ENCODE data around the gene KIAA0930. TPM values are rescaled to one million over a fixed set of nuclear protein-coding genes. Genes with fewer than 3 reads are reported as not detected.
A peak's percentile ranks its signal among the peaks of the same experiment; 100 is the strongest.
"Not testable (repeated sequence)": the region's sequence is repeated elsewhere in the genome, so short reads cannot be mapped to it uniquely, and the experiment has no call there.

KIAA0930 gene
- 10 to 100 TPM; 11.2 to 25.0 (median 15.3) TPM for polyA plus RNA-seq (ENCODE audit: insufficient read length in 10 of 10)
- long read RNA-seq, donor 1, full-length matches to known transcripts: 2 of 2 reads
- long read RNA-seq, donor 1, partial matches to known transcripts: 0 of 2 reads
- long read RNA-seq, donor 1, other reads (novel, unspliced or antisense): 0 of 2 reads
- long read RNA-seq, donor 2, full-length matches to known transcripts: 1 of 1 reads
- long read RNA-seq, donor 2, partial matches to known transcripts: 0 of 1 reads
- long read RNA-seq, donor 2, other reads (novel, unspliced or antisense): 0 of 1 reads
- long read RNA-seq, donor 3: 0 reads
- long read RNA-seq, donor 4, full-length matches to known transcripts: 6 of 6 reads
- long read RNA-seq, donor 4, partial matches to known transcripts: 0 of 6 reads
- long read RNA-seq, donor 4, other reads (novel, unspliced or antisense): 0 of 6 reads
- long read RNA-seq, donor 5, full-length matches to known transcripts: 6 of 12 reads
- long read RNA-seq, donor 5, partial matches to known transcripts: 6 of 12 reads
- long read RNA-seq, donor 5, other reads (novel, unspliced or antisense): 0 of 12 reads
- long read RNA-seq, donor 6, full-length matches to known transcripts: 4 of 4 reads
- long read RNA-seq, donor 6, partial matches to known transcripts: 0 of 4 reads
- long read RNA-seq, donor 6, other reads (novel, unspliced or antisense): 0 of 4 reads
- long read RNA-seq, donor 7, full-length matches to known transcripts: 4 of 4 reads
- long read RNA-seq, donor 7, partial matches to known transcripts: 0 of 4 reads
- long read RNA-seq, donor 7, other reads (novel, unspliced or antisense): 0 of 4 reads
- long read RNA-seq, donor 8, full-length matches to known transcripts: 7 of 7 reads
- long read RNA-seq, donor 8, partial matches to known transcripts: 0 of 7 reads
- long read RNA-seq, donor 8, other reads (novel, unspliced or antisense): 0 of 7 reads
- long read RNA-seq, donor 9, full-length matches to known transcripts: 1 of 1 reads
- long read RNA-seq, donor 9, partial matches to known transcripts: 0 of 1 reads
- long read RNA-seq, donor 9, other reads (novel, unspliced or antisense): 0 of 1 reads

GRCh38 chr22:45240810-45241631 is at the start of gene KIAA0930:
Gene KIAA0930, minus strand, starts transcription at chr22:45240894. Its CDS starts 191 bp downstream, at chr22:45240703.
- peak; percentile 43 to 63 (median 55) for DNase-seq

DNA sequence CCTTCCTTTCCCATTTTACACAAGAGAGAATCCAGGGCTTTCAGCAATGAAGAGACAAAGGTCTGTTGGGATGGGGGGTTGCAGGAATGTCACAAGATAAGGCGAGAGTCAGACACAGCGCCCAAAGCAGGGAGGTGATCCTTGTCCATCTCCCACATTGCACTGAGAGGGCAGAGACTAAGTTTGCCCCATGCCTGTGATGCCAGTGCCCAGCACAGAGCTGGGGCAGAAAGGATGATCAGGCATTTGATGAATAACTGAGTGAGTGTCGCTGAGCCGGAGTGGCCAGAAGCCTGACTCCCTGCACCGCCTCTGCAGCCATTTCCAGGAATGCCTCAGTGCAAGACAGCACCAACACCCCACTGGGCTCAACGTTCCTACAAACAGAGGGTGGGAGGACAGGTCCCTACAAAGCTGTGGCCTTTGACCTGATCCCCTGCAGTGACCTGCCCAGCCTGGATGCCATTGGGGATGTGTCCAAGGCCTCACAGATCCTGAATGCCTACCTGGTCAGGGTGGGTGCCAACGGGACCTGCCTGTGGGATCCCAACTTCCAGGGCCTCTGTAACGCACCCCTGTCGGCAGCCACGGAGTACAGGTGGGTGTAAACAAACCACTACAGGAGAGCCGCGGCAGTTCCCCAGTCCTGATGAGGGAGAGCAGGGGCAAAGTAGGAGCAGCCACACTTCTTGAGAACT is 46.3 kb upstream of the KIAA0930 start:
- DNase-seq: no peak

- DNase-seq: no peak
Observed at GRCh38 chr22:45285263-45286058, 44.8 kb upstream of the KIAA0930 start.

DNA sequence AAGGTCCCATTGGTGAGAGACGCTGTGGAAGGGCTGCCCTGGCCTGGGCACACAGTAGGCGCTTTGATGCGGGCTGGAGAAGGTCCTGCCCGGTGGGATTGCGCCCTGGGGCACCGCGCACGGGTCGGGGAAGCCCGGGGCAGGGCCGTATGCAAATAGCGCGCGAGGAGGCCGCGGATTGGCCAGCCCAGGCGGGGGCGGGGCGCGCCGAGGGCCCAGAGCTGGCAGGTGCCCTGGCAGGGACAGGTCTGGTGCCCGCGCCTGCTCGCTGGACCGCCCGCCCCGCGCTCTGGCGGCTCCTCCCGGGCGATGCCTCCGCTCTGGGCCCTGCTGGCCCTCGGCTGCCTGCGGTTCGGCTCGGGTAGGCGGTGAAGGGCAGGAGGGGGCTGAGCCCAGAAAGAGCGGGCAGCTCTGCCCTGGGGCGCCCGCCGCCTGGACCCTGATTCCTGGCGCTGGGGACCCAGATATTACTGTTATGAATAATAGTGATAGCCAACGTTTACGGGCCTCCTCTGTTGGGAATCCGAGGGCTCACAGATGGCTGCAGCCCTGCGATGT is 44.1 kb upstream of the KIAA0930 start, which contains the start of gene UPK3A:
Gene UPK3A (plus strand): TSS at position 245 of the 558 bp plus-strand sequence. CDS start 65 bp downstream, at position 310.
- no peak for DNase-seq

DNA sequence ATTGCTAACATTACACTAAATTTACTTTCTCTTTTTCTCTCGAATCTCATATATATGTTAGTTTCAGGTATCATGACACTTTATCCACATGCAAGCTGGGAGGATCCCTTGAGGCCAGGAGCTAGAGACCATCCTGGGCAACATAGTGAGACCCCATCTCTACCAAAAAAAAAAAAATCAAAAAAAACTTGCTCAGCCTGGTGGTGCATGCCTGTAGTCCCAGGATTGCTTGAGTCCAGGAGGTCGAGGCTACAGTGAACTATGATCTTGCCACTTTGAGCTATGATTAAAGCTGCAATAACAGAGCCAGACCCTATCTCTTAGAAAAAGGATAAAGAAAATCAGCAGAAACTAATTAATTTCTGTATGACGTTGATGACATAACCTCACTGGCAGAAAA is 40.3 kb upstream of the KIAA0930 start:
- DNase-seq: no peak

DNA sequence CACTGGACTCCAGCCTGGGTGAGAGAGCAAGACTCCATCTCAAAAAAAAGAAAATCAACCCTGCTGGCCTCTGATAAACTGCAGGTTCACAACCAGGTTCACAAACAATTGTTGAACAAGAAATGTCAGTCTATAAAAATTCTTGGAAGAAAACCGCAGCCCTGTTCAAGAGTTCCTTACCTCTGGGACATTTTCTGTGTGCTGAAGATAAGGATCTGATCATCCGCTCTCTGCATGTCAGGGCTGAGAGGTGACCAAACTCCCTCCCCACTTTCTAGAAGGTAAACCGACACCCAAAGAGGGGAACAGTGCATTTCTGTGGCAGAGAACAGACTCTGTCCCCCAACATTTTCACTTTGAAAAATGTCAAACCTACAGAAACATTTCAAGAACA is 39.9 kb upstream of the KIAA0930 start:
- DNase-seq: no peak

DNA sequence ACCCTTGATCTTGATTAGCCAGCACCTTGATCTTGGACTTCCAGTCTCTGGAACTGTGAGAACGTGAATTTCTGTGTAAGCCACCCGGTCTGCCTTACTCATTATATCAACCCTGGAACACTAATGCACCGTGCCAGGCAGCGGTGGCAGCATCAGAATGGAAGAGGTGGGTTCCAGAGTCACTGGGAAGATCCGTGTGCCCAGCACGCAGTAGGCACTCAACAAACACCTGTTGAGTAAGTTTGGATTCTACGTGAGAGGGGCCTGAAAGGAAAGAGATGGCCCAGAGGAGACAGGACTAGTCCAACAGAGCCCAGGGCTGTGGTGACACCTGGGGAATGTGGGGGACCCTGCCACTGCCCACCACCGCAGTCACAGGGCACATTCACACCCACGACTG is 37.4 kb upstream of the KIAA0930 start:
- DNase-seq: no peak

GRCh38 chr22:45277720-45278119 is 37.0 kb upstream of the KIAA0930 start:
- not testable (repeated sequence) for DNase-seq

DNA sequence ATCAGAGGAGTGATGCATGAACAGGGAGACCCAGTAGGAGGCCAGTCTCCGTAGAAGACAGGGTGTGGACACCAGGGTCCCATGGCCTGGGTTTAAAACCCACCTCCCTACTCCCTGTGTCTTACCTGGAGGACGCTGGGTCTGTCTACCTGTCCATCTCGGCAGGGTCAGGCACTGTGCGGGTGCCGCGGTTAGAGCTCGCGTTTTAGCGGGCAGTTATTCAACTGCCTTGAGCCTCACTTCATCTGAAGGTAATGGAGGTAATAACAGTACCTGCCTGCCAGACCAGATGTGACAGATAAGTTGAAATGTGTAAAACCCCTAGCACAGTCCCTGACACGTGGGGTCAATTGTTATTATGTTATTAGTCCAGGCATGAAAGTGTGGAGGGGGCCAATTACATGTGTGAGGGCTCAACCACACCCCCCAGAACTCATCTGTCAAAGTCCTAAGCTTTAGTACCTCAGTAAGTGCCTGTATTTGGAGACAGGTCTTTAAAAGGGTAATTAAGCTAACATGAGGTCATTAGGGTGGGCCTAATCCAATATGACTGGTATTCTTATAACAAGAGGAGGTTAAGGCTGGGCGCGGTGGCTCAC is 35.9 kb upstream of the KIAA0930 start:
- no peak for DNase-seq

- DNase-seq: no peak
Observed at GRCh38 chr22:45273452-45274075, 32.9 kb upstream of the KIAA0930 start.

DNA sequence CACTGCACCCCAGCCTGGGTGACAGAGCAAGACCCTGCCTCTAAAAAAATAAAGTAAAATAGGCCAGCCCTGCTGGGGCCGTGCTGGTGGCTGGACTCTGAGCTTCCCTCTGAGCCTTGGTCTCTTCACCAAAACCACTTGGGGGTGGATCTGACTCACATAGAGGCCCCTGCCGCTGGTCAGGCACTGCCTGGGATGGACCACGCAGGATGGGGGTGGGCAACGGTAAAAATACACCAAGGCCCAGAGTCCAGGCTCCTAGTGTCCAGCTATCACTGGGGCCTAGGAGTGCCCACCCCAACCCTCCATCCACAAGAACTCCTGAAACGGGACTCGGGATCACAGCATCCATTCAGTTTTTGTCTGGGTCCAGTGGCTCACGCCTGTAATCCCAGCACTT is 31.8 kb upstream of the KIAA0930 start:
- no peak for DNase-seq

DNA sequence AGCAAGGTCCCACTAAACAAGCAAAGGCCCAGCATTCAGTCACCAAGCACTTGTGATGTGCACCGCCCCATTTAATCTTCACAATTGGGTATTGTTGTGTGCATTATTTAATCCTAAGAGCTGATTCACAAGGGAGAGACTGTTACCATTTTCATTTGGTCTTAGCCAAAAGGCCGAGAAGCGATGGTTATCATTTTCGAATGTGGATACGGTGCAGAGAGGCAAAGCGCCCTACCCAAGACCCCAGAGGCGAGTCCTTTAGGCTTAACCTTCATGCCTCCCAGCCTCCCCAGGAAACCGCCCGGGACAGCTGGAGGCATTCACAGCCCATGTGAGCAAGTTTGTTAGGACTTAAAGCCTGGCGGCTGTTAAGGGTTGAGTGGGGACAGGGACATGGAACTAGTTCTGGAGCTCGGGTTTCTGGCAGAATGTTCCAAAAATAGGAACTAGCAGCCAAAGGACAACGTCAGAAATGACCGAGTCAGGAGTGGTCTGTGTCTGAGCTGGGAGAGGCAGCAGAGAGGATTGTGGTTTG is 31.0 kb upstream of the KIAA0930 start:
- DNase-seq: peak; percentile 75 to 86 (median 82)

- no peak for DNase-seq
Observed at GRCh38 chr22:45270095-45271020, 29.7 kb upstream of the KIAA0930 start.

GRCh38 chr22:45268958-45269844 is 28.5 kb upstream of the KIAA0930 start:
- peak; percentile 78 to 92 (median 91) for DNase-seq

DNA sequence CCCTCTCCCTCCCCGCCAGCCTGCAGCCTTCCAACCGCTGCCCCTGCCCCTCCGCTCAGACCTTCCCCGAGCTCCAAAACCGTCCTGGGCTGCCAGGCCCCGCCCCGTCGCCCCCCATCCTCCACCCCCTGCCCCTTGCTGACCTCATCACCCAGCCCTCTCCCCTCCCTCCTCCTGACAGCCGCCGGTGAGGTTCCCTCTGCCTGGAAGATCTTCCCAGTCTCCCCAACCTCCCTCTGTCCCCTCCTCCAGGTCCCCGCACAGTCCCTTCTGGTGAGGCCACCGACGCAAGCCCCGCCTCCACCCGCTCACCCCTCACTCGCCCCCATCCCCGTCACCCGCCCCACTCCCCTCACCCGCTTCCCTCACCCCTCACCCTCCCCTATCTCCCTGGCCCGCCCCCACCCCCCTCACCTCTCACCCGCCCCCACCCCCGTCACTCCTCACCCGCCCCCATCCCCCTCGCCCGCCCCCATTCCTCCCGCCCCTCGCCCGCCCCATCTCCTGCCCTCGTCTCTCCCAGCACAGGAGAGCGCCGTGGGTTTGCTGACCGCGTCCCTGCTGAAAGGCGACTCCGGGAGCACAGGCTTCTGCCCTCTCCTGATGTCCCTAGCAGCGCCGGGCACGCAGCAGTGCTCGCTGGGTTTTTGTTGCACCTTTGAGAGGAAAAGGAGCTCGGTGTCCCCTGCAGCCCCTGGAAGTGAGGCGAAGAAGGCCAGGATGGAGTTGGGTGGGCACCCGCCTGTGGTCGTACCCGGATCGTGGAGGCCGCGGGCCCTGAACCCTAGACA is 27.7 kb upstream of the KIAA0930 start:
- peak in 1 of 3 donors; percentile 57 for DNase-seq

Measured in muscle of back (tissue), 13 donors.